Stomach (tissue), 4 donors: Measurements from ENCODE around the gene LBR.

Source experiments
- POLR2A ChIP-seq, 4 donors: fragments of 450-650 bp; IDR thresholded peaks; one replicate each; pipeline ENCODE4 v1.6.1; 2016; ENCODE audit warnings: antibody characterized with exemption in 4 of 4, control low read depth in 2 of 4, mild to moderate bottlenecking in 1 of 4, moderate library complexity in 1 of 4
- POLR2AphosphoS5 ChIP-seq, 3 donors: sonication (generic); formaldehyde crosslinking; IDR thresholded peaks; one replicate each; pipeline ENCODE4 v1.6.1; 2016; ENCODE audit warnings: antibody characterized with exemption in 3 of 3
- TF ChIP-seq, protein P1 (sequence below), 7 experiments: fragments of 450-650 bp in 4 of 7; fragments of 200-600 bp in 3 of 7; sonication (generic) in 3 of 7; IDR thresholded peaks; one replicate each; pipeline ENCODE4 v1.5.1; 2016 to 2019; ENCODE audit warnings: antibody characterized with exemption in 7 of 7, control low read depth in 2 of 7, mild to moderate bottlenecking in 1 of 7

- TF ChIP-seq POLR2A (IDR thresholded peaks at IDR 0.05) (no peak), POLR2AphosphoS5 (IDR thresholded peaks at IDR 0.05) (no peak)
- TF ChIP-seq, protein P1, sequence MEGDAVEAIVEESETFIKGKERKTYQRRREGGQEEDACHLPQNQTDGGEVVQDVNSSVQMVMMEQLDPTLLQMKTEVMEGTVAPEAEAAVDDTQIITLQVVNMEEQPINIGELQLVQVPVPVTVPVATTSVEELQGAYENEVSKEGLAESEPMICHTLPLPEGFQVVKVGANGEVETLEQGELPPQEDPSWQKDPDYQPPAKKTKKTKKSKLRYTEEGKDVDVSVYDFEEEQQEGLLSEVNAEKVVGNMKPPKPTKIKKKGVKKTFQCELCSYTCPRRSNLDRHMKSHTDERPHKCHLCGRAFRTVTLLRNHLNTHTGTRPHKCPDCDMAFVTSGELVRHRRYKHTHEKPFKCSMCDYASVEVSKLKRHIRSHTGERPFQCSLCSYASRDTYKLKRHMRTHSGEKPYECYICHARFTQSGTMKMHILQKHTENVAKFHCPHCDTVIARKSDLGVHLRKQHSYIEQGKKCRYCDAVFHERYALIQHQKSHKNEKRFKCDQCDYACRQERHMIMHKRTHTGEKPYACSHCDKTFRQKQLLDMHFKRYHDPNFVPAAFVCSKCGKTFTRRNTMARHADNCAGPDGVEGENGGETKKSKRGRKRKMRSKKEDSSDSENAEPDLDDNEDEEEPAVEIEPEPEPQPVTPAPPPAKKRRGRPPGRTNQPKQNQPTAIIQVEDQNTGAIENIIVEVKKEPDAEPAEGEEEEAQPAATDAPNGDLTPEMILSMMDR (IDR thresholded peaks at IDR 0.05), result no peak
Observed at GRCh38 chr1:225440380-225441221, 12.8 kb upstream of the LBR start.
